Tibial artery (tissue), 4 donors: ENCODE results near the gene LRRC19.

Source experiments
- DNase-seq, 2 donors: peaks; one replicate each; pipeline ENCODE4 v3.0.0-alpha.2; 2019
- H3K27ac ChIP-seq, 2 donors: fragments of 200-600 bp; sonication (generic) in 1 of 2; 1 replicate in 1 of 2; 2 replicates in 1 of 2; pipeline ENCODE4 v1.5.1; 2018 to 2019; ENCODE audit warnings: mild to moderate bottlenecking in 1 of 2
- H3K27me3 ChIP-seq, 2 donors: fragments of 200-600 bp; sonication (generic) in 1 of 2; one replicate each; pipeline versions ENCODE4 v1.5.1 to v1.6.0; 2016 to 2019
- H3K36me3 ChIP-seq, 3 donors: fragments of 200-600 bp; sonication (generic) in 2 of 3; one replicate each; pipeline ENCODE4 v1.5.1; 2016 to 2019; ENCODE audit warnings: mild to moderate bottlenecking in 2 of 3
- H3K4me1 ChIP-seq, 4 donors: fragments of 200-600 bp; sonication (generic) in 2 of 4; 1 replicate in 3 of 4; 2 replicates in 1 of 4; pipeline ENCODE4 v1.5.1; 2016 to 2019
- H3K4me3 ChIP-seq, 2 donors: fragments of 200-600 bp; sonication (generic) in 1 of 2; 1 replicate in 1 of 2; 2 replicates in 1 of 2; pipeline ENCODE4 v1.5.1; 2018 to 2019; ENCODE audit warnings: mild to moderate bottlenecking in 2 of 2
- H3K9me3 ChIP-seq, 3 donors: fragments of 200-600 bp; sonication (generic) in 1 of 3; one replicate each; pipeline ENCODE4 v1.5.1; 2016 to 2019
- intact Hi-C: fragments of 100-400 bp; cut with DNase I; formaldehyde crosslinking; loops from one replicate; pipeline ENCODE4 v1.15.0; 2023; ENCODE audit warnings: low total_unique reads
- TF ChIP-seq, protein P1 (sequence below), 2 experiments: fragments of 200-600 bp in 1 of 2; fragments of 450-650 bp in 1 of 2; IDR thresholded peaks; one replicate each; pipeline ENCODE4 v1.5.1; 2017 to 2019; ENCODE audit warnings: antibody characterized with exemption in 2 of 2, mild to moderate bottlenecking in 1 of 2, moderate library complexity in 1 of 2

The LRRC19 gene

DNA sequence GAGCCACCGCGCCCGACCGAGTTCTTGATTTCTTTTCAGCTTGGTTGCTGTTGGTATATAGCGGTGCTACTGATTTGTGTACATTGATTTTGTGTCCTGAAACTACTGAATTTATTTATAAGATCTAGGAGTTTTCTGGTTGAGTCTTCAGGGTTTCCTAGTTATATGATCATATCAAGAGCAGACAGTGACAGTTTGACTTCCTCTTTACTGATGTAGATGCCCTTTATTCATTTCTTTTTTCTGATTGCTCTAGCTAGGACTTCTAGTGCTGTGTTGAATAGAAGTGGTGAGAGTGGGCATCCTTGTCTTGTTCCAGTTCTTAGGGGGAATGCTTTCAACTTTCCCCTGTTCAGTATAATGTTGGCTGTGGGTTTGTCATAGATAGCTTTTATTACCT is 17.4 kb upstream of the LRRC19 start:
- H3K27me3 ChIP-seq = no peaks in the 10 kb centered on the region
- H3K9me3 ChIP-seq = no peaks in the 10 kb centered on the region
- H3K27ac ChIP-seq = no peak overlapping the region
- intact Hi-C loops = no loop called here
- TF ChIP-seq, protein P1, sequence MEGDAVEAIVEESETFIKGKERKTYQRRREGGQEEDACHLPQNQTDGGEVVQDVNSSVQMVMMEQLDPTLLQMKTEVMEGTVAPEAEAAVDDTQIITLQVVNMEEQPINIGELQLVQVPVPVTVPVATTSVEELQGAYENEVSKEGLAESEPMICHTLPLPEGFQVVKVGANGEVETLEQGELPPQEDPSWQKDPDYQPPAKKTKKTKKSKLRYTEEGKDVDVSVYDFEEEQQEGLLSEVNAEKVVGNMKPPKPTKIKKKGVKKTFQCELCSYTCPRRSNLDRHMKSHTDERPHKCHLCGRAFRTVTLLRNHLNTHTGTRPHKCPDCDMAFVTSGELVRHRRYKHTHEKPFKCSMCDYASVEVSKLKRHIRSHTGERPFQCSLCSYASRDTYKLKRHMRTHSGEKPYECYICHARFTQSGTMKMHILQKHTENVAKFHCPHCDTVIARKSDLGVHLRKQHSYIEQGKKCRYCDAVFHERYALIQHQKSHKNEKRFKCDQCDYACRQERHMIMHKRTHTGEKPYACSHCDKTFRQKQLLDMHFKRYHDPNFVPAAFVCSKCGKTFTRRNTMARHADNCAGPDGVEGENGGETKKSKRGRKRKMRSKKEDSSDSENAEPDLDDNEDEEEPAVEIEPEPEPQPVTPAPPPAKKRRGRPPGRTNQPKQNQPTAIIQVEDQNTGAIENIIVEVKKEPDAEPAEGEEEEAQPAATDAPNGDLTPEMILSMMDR (IDR thresholded peaks at IDR 0.05) = no peak
- peaks cover 30 to 58% (median 33%) of the 10 kb centered on the region in 3 donors for H3K36me3 ChIP-seq
- H3K4me3 ChIP-seq = no peak overlapping the region
- no peaks in the 10 kb centered on the region for H3K4me1 ChIP-seq
- no peak for DNase-seq

DNA sequence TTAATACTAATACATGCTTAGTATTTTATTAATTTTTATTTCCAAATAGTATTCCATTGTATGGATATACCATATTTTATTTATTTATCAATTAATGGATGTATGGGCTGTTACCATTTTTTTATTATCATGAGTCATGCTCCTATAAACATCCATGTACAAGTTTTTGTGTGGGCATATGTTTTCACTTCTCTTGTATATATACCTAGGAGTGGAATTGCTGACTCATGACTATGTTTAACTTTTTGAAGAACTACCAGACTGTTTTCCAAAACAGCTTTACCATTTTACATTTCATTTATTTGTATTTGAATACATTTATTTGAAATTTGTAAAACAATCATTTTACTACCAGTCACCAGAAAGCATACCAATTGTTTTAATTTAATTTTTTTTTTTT is 14.1 kb upstream of the LRRC19 start:
- Histone ChIP-seq H3K9me3 (no peaks in the 10 kb centered on the region), H3K27ac (no peak overlapping the region), H3K27me3 (no peaks in the 10 kb centered on the region), H3K4me3 (no peak overlapping the region), H3K4me1 (no peaks in the 10 kb centered on the region), H3K36me3 (peaks cover 42 to 84% (median 48%) of the 10 kb centered on the region in 3 donors)
- no peak for DNase-seq
- intact Hi-C loops = no loop called here
- TF ChIP-seq, protein P1 (IDR thresholded peaks at IDR 0.05) = no peak

DNA sequence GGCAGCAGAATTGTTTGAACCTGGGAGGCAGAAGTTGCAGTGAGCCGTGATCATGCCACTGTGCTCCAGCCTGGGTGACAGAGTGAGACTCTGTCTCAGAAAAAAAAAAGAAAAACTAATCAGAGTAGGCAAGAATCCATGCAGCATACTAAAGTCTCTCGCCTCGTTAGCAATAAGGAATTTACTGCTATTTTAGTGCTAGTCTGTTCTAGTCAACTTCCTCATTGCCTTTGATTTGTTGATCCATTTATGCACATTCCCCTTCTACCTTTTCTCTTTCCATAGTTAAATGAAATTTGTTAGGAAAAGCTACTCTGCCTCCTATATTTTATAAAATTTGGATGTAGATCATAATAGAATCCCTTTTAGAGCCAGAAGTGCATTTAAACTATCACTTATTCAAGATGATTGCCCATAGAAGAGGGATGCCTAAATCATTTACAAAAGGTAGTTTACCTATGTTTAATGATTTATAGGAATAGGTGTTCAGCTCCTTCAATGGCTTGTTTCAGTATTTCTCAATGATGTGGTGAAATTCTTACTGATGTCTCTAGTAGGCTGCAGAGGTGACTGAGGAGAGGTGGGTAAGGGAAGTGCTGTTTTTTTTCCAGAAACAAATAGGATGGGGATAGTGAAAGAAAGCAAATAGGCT is 1.9 kb downstream of the LRRC19 start:
- H3K9me3 ChIP-seq = no peaks in the 10 kb centered on the region
- H3K27ac ChIP-seq = no peak overlapping the region
- H3K27me3 ChIP-seq = no peaks in the 10 kb centered on the region
- intact Hi-C loops = no loop called here
- no peak overlapping the region for H3K4me3 ChIP-seq
- H3K4me1 ChIP-seq = no peaks in the 10 kb centered on the region
- TF ChIP-seq, protein P1 (IDR thresholded peaks at IDR 0.05) = no peak
- H3K36me3 ChIP-seq = peaks cover 0 to 3% (median 0%) of the 10 kb centered on the region in 3 donors
- DNase-seq = no peak

DNA sequence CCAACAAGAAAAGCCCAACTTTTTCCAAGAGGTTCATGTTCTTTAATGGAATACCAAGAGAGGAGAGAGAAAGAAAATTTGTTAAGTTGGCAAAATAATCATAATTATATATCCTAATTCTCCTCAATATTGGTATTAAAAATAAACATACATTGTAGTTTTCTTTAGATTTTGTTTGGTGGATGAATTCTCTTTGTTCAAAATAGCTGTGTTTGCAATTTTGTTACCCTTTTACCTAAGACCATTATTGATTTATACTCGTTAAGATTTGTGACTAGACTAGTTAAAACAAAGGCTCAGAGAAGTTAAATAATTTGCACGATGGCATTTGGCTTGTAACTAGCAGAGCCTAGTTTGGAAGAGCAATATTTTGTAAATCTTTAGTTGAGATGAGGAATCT is 9.7 kb downstream of the LRRC19 start:
- intact Hi-C loops = no loop called here
- peaks cover 6 to 20% (median 9%) of the 10 kb centered on the region in 3 donors for H3K36me3 ChIP-seq
- DNase-seq = no peak
- no peaks in the 10 kb centered on the region for H3K9me3 ChIP-seq
- TF ChIP-seq, protein P1 (IDR thresholded peaks at IDR 0.05) = no peak
- no peaks in the 10 kb centered on the region for H3K27me3 ChIP-seq
- H3K4me3 ChIP-seq = no peak overlapping the region
- no peak overlapping the region for H3K27ac ChIP-seq
- no peaks in the 10 kb centered on the region for H3K4me1 ChIP-seq

DNA sequence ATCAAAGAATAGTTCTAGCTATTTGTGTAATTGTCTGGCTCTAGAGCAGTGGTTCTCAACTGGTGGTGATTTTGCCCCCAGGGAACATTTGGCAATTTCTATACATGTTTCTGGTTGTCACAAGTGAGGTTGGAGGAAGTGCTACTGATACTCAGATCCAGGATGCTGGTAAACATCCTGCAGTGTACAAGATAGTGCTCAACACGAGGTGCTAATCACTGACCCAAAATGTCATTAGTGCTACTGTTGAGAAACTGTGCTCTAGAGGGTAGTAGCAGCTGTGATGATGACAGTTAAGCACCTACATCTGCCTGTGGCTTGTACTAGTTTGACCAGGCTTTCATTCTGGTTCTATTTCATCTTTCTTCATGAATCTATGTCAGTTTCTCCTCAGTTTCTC is 22.1 kb downstream of the LRRC19 start:
- TF ChIP-seq, protein P1 (IDR thresholded peaks at IDR 0.05) = no peak
- DNase-seq = no peak
- Histone ChIP-seq H3K27ac (no peak overlapping the region), H3K4me3 (no peak overlapping the region), H3K9me3 (no peaks in the 10 kb centered on the region), H3K4me1 (no peaks in the 10 kb centered on the region), H3K36me3 (peaks cover 29 to 59% (median 35%) of the 10 kb centered on the region in 3 donors), H3K27me3 (no peaks in the 10 kb centered on the region)
- intact Hi-C loops = no loop called here
